Gastrocnemius medialis (tissue), 4 donors: ENCODE results near the gene FPR1. TPM values are rescaled to one million over a fixed set of nuclear protein-coding genes. Genes with fewer than 3 reads are reported as not detected.
A peak's percentile ranks its signal among the peaks of the same experiment; 100 is the strongest.

Experiments
- ATAC-seq, 2 donors: fragments of 150-250 bp; one replicate each; pipeline ENCODE4 v1.9.1; 2016
- DNase-seq, 2 donors: peaks; one replicate each; pipeline ENCODE4 v3.0.0-alpha.2; 2019
- H3K27ac ChIP-seq, 4 donors: fragments of 200-600 bp; sonication (generic); 1 replicate in 1 of 4; 2 replicates in 3 of 4; pipeline ENCODE4 v1.5.1; 2016 to 2018; ENCODE audit warnings: mild to moderate bottlenecking in 2 of 4, moderate library complexity in 1 of 4
- H3K27me3 ChIP-seq, 3 donors: fragments of 200-600 bp; sonication (generic) in 2 of 3; 1 replicate in 1 of 3; 2 replicates in 2 of 3; pipeline versions ENCODE4 v1.5.1 to v1.6.0; 2016 to 2019; ENCODE audit warnings: mild to moderate bottlenecking in 1 of 3, moderate library complexity in 1 of 3
- H3K36me3 ChIP-seq, 2 donors: fragments of 200-600 bp; sonication (generic) in 1 of 2; one replicate each; pipeline ENCODE4 v1.5.1; 2017 to 2018
- H3K4me1 ChIP-seq, 2 donors: fragments of 200-600 bp; sonication (generic) in 1 of 2; one replicate each; pipeline ENCODE4 v1.5.1; 2016 to 2017; ENCODE audit warnings: mild to moderate bottlenecking in 2 of 2
- H3K4me3 ChIP-seq, 4 donors: fragments of 200-600 bp; sonication (generic) in 3 of 4; 1 replicate in 1 of 4; 2 replicates in 3 of 4; pipeline ENCODE4 v1.5.1; 2016 to 2019; ENCODE audit warnings: mild to moderate bottlenecking in 2 of 4
- H3K9me3 ChIP-seq, 3 donors: fragments of 200-600 bp; sonication (generic) in 2 of 3; 1 replicate in 1 of 3; 2 replicates in 2 of 3; pipeline ENCODE4 v1.5.1; 2016 to 2019
- POLR2A ChIP-seq, 2 donors: fragments of 450-650 bp; IDR thresholded peaks; one replicate each; pipeline ENCODE4 v1.6.1; 2017; ENCODE audit warnings: antibody characterized with exemption in 2 of 2, mild to moderate bottlenecking in 2 of 2, moderate library complexity in 2 of 2
- in situ Hi-C, 4 donors: fragments of 200-750 bp; cut with MboI; loops; one replicate each; pipeline versions ENCODE4 v1.15.0 to v1.8.0; 2017; ENCODE audit warnings: low sequenced_read_pairs in 4 of 4
- intact Hi-C: fragments of 100-400 bp; cut with DNase I; formaldehyde crosslinking; loops from one replicate; pipeline ENCODE4 v1.15.1; 2023; ENCODE audit warnings: low total_unique reads
- total RNA-seq, 4 donors: library from RNA; depleted of rRNA; stranded (reverse); fragments of >200 nt; gene quantifications; one replicate each; pipeline versions ENCODE4 v1.1.0 to v1.2.3, GENCODE V29; 2016
- TF ChIP-seq, protein P1 (sequence below), 5 experiments: fragments of 450-650 bp in 3 of 5; fragments of 200-600 bp in 2 of 5; sonication (generic) in 2 of 5; IDR thresholded peaks in 4 of 5; conservative IDR thresholded peaks in 1 of 5; 1 replicate in 4 of 5; 2 replicates in 1 of 5; pipeline ENCODE4 v1.5.1; 2016 to 2019; ENCODE audit warnings: antibody characterized with exemption in 5 of 5, mild to moderate bottlenecking in 3 of 5, moderate library complexity in 3 of 5

FPR1 gene
- total RNA-seq, 4 donors from 2014 or later, result 3.0 to 6.1 (median 6.0) TPM; not detected in 1

DNA sequence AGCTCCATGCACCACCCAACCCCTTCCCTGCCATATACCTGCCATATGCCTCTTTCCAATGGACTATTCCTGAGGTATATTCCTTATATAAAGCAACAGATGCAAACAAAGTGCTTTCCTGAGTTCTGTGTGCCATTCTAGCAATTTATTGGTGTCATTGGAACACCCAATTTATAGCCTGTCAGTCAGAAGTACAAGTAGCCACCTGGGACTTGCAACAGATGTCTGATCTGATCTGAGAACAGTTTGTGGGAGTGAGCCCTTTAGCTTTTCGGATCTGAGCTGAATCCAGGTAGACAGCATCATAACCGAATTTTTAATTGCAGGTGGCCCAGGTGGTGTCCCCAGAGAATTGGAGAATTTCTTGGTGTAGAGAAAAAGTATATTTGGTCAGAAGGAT is 42.3 kb upstream of the FPR1 start:
- in situ Hi-C loops (no loop called here), intact Hi-C loops (no loop called here)
- H3K27ac ChIP-seq, result no peak overlapping the region

GRCh38 chr19:51792932-51793331 is 41.3 kb upstream of the FPR1 start:
- ATAC-seq (no peak), DNase-seq (no peak)
- in situ Hi-C loops, result no loop called here
- Histone ChIP-seq H3K4me3 (no peak overlapping the region), H3K4me1 (no peaks in the 10 kb centered on the region), H3K36me3 (no peaks in the 10 kb centered on the region), H3K27ac (no peak overlapping the region), H3K9me3 (no peaks in the 10 kb centered on the region), H3K27me3 (no peaks in the 10 kb centered on the region)
- no peak for TF ChIP-seq POLR2A (IDR thresholded peaks at IDR 0.05)
- TF ChIP-seq, protein P1, sequence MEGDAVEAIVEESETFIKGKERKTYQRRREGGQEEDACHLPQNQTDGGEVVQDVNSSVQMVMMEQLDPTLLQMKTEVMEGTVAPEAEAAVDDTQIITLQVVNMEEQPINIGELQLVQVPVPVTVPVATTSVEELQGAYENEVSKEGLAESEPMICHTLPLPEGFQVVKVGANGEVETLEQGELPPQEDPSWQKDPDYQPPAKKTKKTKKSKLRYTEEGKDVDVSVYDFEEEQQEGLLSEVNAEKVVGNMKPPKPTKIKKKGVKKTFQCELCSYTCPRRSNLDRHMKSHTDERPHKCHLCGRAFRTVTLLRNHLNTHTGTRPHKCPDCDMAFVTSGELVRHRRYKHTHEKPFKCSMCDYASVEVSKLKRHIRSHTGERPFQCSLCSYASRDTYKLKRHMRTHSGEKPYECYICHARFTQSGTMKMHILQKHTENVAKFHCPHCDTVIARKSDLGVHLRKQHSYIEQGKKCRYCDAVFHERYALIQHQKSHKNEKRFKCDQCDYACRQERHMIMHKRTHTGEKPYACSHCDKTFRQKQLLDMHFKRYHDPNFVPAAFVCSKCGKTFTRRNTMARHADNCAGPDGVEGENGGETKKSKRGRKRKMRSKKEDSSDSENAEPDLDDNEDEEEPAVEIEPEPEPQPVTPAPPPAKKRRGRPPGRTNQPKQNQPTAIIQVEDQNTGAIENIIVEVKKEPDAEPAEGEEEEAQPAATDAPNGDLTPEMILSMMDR (IDR thresholded peaks at IDR 0.05 in 4 of 5, conservative IDR thresholded peaks at IDR 0.05 in 1 of 5), result no peak
- intact Hi-C loops, result no loop called here

More for the DNA sequence above, 42.3 kb upstream of the FPR1 start:
- Histone ChIP-seq H3K4me3 (no peak overlapping the region), H3K27me3 (no peaks in the 10 kb centered on the region), H3K9me3 (no peaks in the 10 kb centered on the region), H3K4me1 (no peaks in the 10 kb centered on the region), H3K36me3 (no peaks in the 10 kb centered on the region)
- ATAC-seq, result no peak
- no peak for DNase-seq
- no peak for TF ChIP-seq POLR2A (IDR thresholded peaks at IDR 0.05)
- TF ChIP-seq, protein P1 (IDR thresholded peaks at IDR 0.05 in 4 of 5, conservative IDR thresholded peaks at IDR 0.05 in 1 of 5), result no peak

DNA sequence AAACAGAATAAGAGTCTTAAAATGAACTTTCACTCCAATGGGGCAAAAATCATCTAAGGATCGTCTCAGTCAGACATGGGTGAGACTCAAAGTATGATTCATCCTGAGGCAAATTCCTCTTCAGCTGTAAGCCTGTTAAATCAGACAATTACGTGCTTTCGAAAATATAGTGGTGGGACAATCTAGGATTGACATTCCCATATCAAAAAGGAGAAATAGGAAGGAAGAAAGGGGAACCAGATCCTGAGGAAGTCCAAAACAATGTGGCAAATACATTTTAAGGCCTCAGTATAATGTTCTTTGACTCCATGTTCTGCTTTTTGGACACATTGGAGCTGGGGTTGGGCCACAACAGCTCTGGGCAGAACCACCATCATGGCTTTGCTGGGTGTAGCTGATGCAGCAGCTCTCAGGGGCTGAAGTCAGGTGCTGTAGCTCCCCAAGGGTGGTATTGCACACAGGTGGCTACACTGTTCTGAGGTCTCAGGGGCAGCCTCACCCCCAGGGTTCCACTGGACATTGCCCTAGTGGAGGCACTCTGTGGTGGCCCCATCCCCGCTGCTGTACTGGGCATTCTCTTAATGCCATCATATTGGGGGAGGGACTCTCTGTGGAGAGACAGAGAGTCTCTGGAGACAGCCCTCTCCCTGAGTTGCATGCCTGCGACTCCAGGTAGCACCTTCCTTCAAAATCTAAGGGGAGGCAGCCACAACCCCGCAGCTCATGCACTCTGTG is 37.5 kb upstream of the FPR1 start:
- intact Hi-C loops (no loop called here), in situ Hi-C loops (no loop called here)
- no peak overlapping the region for H3K4me3 ChIP-seq
- TF ChIP-seq POLR2A (IDR thresholded peaks at IDR 0.05), result no peak
- no peaks in the 10 kb centered on the region for H3K9me3 ChIP-seq
- no peak overlapping the region for H3K27ac ChIP-seq
- no peaks in the 10 kb centered on the region for H3K36me3 ChIP-seq
- no peaks in the 10 kb centered on the region for H3K27me3 ChIP-seq
- DNase-seq (no peak), ATAC-seq (peak in 1 of 2 donors; percentile 14)
- H3K4me1 ChIP-seq, result no peaks in the 10 kb centered on the region

DNA sequence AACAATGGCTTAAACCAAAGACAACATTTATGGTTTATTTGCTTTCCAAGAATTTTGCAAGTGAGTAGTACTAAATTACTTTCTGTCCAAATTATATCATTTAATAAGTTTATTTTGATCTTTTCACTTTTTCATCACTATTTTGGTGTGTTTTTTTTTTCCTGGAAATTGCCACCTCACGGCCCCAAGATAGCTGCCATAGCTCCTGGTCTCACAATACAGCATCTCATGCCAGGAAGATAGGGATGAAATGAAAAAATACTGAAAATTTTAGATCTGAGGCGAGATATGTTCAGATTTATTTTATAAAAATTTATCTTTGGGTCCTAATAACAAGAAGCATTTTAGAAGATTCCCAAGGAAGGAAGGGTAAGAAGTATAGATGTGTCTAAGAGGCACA is 36.4 kb upstream of the FPR1 start:
- Histone ChIP-seq H3K36me3 (no peaks in the 10 kb centered on the region), H3K4me3 (no peak overlapping the region), H3K9me3 (no peaks in the 10 kb centered on the region), H3K27me3 (no peaks in the 10 kb centered on the region), H3K27ac (no peak overlapping the region), H3K4me1 (no peaks in the 10 kb centered on the region)
- intact Hi-C loops, result no loop called here
- TF ChIP-seq POLR2A (IDR thresholded peaks at IDR 0.05), result no peak
- TF ChIP-seq, protein P1 (IDR thresholded peaks at IDR 0.05 in 4 of 5, conservative IDR thresholded peaks at IDR 0.05 in 1 of 5), result no peak
- in situ Hi-C loops, result no loop called here
- no peak for DNase-seq
- no peak for ATAC-seq

DNA sequence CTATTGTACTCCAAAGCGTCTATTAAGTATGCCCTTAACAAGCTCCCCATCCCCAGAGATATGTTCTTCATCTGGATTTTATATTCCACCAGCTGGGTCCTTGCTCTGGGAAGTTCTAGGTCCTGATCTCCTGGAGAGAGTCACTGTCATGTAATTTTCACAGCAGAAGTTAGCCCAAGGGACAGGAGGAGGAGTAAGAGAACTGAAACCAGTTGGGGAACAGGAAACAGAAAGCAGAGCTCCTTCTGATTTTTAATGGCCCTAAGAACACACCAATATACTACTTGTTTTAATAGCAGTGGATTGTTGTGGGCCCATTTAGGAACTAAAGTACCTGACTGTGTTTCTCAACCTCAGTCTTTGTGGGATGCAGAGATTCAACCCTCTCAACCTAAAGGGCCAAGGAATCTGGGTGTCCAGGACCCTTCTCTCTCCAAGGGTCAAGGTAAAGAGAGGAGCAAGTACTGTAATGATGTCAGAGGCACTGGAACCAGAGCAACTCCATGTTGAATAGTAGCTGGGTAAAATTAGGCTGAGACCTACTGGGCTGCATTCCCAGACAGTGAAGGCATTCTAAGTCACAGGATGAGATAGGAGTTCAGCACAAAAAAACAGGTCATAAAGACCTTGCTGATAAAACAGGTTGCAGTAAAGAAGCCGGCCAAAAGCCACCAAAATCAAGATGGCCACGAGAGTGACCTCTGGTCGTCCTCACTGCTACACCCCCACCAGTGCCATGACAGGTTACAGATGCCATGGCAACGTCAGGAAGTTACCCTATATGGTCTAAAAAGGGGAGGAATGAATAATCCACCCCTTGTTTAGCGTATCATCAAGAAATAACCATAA is 35.2 kb upstream of the FPR1 start:
- DNase-seq, result no peak
- intact Hi-C loops (no loop called here), in situ Hi-C loops (no loop called here)
- no peak for ATAC-seq
- Histone ChIP-seq H3K4me3 (no peak overlapping the region), H3K4me1 (no peaks in the 10 kb centered on the region), H3K36me3 (no peaks in the 10 kb centered on the region), H3K27ac (no peak overlapping the region), H3K27me3 (no peaks in the 10 kb centered on the region), H3K9me3 (no peaks in the 10 kb centered on the region)
- no peak for TF ChIP-seq POLR2A (IDR thresholded peaks at IDR 0.05)
- TF ChIP-seq, protein P1 (IDR thresholded peaks at IDR 0.05 in 4 of 5, conservative IDR thresholded peaks at IDR 0.05 in 1 of 5), result no peak
